GM19099 (cell line): Measurements from ENCODE around the gene HSD3B2.

Experiments
- POLR2A ChIP-seq: IDR thresholded peaks from 3 replicates; pipeline ENCODE4 v1.6.1; 2011; ENCODE audit warnings: low read depth; ENCODE audit not compliant: insufficient read length; ENCODE audit errors: extremely low read depth

HSD3B2 gene

DNA sequence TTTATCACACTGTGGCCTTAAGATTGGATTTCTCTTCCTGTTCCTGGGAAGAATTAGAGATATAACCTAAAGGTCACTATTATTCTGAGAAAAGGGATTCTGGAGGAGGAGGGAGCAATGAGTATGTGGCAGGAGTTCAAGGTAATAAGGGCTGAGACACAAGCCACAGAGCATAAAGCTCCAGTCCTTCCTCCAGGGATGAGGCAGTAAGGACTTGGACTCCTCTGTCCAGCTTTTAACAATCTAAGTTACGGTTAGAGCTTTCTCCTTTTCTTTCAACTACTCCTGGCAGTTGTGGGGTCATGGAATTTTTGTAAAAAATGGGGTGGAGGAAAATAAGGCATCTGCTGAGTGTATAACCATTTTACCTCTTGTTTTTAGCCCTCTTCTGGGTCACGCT lies at the start of gene HSD3B2:
HSD3B2 (plus strand) TSS at position 201 of the 400 bp plus-strand sequence. CDS start 270 bp downstream, outside the sequence.
- TF ChIP-seq POLR2A, result no peak

DNA sequence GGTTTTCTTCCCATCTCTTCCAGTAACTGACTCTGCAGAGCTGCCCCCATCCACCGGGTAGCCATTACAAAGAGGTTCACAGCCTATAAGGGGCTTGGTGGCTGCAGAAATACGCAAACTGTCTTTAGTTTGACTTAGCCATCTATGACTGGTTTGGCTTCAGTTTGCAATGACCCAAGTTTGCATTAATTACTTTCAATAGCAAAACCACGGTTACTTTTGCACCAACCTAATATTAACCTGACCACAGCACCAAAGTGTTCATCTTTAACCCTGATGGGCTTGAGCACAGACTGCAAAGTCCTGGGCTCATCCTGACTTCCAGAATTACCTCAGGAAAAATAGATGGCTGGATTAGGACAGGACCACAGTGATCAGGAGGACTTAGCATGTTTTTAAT lies 48.5 kb upstream of the HSD3B2 start:
- no peak for TF ChIP-seq POLR2A

DNA sequence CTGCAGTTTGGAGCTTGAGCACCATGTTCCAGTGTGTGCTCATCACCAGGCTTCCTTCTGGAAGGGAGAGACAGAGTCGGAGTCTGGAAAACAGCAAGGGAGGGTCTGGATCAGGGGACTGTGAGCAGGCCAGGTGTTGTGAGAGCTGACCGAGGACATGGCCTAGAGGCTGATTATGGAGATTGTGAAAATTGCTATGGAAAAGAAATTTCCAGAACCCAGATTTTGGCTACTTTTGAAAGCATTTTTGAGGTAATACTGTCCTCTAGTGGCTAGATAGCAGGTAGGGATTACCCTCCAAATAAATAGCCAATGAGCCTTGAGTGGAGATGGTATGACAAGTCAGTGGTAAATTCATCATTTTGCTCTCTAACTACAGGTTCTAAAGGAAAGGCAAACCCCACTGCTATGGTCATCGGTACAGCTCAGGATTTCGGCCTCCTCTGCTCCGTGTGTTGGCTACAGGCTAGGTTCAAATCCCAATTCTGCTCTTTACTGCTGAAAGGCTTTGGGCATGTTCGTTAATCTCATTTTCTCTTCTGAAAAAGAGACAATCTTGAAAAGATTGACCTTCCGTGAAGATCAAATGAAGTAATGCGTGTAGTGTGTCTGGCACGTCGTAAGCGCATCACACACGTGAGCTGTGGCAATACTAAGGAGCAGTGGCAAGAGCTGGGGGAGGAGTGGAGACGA lies 47.4 kb upstream of the HSD3B2 start:
- TF ChIP-seq POLR2A, result no peak

DNA sequence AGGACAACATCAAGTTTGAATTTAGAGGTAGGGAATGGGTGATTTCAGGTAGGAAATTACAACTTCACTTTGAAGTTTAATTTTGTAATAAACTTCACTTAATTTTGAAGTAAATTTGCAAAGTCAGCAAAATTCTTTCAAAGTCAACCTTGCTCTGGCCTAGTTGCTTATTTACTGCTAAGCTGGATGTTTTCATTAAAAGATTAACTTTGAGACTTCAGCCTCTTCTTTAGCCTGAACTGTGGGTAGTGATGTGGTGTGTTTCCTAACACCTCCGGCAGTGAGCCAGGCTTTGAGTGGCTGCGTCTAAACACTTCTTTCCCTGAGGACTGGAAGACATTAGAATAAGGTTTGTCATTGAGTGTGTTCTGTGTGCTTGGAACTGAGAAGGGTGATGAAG lies 46.4 kb upstream of the HSD3B2 start, which contains the start of gene HAO2:
HAO2 (plus strand) TSS at position 232 of the 400 bp plus-strand sequence. CDS start 12,301 bp downstream, outside the sequence.
- no peak for TF ChIP-seq POLR2A

DNA sequence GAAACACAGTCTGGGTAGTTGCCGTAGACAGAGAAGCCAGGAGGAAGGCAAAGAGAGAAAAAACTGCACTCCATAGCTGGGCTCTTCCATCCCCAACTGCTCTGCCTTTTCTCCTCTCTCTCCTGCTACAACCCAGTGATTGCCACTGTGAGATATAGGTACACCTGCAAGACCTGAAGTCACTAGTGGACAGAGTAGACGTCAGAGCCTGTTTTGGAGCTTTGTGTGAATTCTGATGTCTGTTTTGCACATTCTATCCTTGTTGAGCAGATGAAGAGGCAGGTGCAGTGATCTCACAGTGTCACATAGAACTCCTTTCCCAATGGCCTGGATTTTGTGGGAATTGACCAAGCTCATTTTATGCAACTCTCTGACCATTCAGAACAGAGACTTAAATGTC lies 44.2 kb upstream of the HSD3B2 start:
- no peak for TF ChIP-seq POLR2A

DNA sequence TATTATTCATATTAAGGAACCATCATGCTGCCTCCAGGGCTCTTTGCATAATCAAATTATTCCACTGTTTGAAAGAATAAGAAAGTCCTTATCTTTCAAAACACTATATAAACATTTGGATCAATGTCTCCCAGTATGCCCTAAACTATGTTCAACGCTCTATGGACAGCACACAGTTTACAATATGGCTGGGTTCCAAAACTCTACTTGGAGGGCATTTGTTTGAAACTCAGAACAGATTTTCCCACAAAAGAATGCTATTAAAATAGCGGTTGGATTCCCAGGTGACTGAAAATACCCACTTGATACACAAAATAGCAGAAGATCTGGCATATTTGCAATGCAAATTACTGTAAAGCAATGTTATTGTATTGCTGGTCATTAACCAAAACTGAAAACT lies 43.1 kb upstream of the HSD3B2 start:
- no peak for TF ChIP-seq POLR2A

DNA sequence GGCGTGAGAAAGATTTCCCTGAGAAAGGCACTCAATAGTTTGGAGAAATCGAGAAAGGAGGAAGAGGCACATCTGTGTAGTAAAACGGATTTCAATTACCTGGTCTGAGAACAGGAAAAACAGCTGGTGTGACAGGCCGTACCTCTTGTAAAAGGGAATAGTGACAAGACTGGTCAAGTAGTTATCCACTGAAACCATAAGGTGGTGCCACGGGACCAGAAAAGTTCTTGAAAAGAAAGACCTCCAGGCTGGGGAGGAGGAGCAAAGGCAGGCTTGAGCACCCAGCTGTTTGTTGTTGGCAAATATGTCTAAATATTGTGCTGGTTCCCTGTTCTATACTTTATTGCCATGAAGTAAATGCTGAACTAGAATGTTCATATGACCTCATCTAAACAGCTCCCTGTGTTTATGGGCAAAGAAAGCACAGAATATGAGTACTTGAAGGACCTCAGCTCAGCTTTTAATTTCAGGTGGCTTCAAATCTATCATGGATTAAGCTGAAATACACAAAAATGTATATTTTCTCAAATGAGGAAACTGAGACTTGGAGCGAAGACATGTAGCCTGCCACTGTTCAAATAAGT lies 42.4 kb upstream of the HSD3B2 start:
- TF ChIP-seq POLR2A, result no peak

DNA sequence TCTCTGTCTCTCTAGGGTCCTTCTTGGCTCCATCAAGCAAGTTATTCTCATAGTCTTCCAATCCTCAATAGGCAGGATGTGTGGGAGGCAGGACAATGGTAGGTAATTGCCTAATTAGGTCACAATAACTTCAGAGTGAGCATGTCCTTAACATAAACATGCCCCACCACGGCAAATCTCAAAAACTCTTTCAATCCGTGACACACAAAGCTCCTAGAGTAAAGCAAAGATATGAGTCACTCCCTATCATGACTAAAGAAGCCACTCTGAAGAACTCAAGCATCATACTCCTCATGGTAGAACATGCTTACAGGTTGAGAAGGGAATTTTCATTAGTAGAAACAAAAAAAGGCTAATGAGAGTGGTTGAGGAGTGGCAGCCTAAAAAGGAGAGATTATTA lies 41.5 kb upstream of the HSD3B2 start:
- TF ChIP-seq POLR2A, result no peak

DNA sequence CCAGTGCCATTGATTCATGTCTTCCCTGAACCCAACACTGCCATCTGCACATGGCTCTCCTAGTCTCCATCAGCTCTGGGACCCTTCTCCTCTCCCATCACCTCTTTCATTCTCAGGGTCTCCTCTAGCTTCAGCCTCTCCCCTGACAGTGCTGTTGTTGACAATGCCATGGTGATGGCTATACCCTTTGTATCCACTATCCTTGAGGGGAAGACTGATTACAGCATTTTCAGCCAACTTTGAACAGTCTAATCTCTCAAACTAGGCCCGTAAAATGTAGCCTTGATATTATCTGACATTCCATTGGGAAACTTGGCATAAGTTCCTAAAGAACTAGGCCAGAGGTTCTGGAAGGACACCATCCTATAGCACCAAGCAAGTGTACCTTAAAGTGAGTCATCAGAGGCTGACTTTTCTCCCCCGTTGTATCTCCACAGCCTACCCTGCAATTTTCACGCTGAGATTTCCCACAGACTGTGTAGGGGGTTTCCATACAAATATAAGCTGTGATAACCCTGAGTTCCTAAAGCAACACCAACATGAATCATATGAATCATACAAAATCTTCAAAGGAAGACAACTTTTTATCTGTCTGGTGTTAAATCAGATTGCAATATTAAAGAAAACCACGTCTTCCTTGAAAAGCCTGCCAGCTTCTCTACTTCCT lies 40.6 kb upstream of the HSD3B2 start:
- no peak for TF ChIP-seq POLR2A

DNA sequence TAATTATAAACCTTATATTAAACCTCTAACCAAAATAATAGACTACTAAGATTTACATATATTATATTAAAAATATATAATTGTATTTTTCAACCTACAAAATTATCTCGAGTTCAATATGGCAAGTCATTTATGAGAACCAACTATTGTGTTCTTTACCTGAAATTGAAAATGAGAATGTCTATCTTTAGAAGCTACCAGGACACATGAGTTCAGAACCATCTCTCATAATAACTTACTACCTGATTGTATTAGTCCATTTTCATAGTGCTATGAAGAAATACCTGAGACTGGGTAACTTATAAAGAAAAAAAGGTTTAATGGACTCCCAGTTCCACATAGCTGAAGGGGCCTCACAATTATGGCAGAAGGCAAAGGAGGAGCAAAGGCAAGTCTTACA lies 39.6 kb upstream of the HSD3B2 start:
- TF ChIP-seq POLR2A, result no peak

DNA sequence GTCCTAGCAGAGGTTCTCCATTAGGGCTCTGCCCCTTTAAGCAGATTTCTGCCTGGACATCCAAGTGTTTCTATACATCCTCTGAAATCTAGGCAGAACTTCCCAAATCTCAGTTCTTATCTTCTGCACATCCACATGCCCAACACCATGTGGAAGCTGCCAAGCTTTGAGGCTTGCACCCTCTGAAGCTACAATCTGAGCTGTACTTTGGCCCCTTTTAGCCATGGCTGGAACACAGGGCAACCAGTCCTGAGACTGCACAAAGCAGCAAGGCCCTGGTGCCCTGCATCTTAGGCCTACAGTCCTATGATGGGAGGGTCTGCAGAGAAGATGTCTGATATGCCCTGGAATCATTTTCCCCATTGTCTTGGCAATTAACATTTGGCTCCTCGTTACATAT lies 38.4 kb upstream of the HSD3B2 start:
- no peak for TF ChIP-seq POLR2A

DNA sequence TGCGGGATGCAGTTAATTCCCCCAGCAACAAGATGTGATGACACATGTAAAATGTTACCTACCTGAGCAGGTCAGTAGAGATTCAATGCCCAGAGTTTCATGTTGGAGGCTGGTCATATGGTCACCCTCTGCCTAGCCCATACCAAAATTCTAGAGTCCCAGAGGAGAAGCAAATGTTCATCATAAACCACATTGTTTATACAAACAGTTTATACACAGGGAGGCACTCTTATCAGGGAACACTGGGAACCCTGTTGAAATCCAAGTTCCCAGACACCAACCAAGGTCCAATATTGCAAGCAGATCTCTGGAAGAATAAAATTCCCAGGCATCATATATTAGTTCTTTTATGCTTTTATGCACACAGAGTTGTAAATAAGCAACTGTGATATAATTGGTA lies 35.8 kb upstream of the HSD3B2 start:
- no peak for TF ChIP-seq POLR2A

DNA sequence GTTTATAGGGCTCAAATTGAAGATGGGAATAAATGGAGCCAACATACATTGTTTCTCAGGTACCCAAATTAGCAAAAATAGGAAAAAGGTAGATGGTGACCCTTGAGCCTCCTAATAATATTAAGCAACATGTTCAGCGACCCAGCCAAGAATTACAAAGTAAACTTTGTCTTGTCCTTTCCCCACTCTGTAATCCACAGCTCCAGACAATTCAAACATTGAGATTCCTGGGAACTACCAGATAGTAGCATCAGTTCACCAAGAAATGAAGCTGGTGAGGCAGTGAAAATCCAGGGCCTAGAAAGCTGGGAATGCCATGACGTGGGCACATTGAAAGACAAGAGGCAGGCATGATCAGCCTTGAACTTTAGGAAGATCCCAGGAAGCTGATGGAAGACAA lies 34.6 kb upstream of the HSD3B2 start:
- TF ChIP-seq POLR2A, result no peak

DNA sequence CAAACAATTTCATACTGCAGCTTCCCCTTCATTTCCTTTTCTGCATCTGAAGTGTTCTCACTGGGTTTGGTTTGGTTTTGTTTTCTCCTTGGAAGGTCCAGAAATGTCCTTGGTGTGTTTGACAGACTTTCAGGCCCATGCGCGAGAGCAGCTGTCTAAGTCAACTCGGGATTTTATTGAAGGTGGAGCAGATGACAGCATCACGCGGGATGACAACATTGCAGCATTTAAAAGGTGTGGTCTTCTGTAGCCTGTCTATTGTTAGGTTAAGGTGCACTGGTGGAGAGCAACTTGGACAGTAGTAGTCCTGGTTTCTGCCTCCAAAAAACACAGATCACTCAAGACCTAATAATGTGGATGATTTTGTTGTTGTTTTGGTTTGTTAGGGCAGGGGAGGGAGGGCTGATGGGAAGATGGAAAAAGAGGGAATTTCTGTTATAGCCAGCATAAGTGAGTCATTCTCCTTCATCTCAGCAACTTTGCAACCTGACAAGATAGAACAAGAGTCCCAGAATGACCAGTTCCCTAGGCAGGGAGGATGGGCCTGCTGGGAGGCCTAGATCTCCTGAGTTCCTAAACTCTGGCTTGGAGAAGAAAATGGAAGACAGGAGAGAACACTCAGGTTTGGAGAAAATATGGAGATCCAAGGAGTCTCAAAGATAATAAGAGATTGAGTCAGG lies 33.8 kb upstream of the HSD3B2 start:
- TF ChIP-seq POLR2A, result no peak

DNA sequence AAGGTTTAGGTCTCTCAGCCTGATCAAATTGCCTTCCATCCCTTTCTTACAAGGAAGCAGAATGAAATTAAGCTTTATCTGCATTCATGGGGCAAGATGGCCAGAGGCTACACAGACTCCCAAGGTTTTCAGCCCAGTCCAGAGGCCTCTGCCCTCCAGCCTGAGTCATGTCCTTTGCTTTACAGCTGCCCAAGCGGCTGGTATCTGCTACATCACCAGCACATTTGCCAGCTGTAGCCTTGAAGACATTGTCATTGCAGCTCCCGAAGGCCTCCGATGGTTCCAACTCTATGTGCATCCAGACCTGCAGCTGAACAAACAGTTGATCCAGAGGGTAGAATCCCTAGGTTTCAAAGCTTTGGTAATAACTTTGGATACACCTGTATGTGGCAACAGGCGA lies 30.4 kb upstream of the HSD3B2 start:
- no peak for TF ChIP-seq POLR2A
